ENCODE data around the gene CHRNA10.
"Not testable (repeated sequence)": the region's sequence is repeated elsewhere in the genome, so short reads cannot be mapped to it uniquely, and the experiment has no call there.

The CHRNA10 gene

DNA sequence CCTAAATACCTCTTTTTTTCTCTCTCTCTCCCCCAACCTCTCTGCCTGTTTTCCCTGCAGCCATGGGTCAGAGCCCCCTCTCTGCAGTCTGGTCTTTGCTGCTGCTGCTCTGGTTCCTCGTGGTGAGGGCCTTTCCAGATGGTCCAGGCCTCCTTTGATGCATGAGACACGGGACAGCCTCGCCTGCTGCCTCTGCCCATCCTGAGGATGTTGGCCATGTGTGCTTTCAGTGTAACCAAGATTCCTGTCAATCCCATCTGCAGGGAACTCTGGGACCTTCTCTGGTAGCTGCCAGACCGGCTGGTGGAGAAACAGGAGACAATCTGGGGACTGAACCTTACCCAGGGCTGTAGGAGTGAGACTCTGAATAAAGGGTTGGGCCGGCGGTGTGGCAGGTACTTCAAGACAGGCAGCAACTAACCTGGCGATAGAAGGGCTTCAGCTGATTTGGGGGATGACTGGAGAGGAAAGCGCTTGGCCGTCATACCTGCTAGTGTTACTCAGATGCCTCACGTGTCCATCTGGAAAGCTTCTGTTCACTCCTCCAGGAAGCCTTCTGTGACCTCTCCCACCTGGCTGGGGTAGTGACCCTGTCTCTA lies 7.1 kb downstream of the CHRNA10 start:
- no peak for DNase-seq

- DNase-seq: no peak
Measured at GRCh38 chr11:3662856-3663255, 8.3 kb downstream of the CHRNA10 start.

- no peak for DNase-seq
Measured at GRCh38 chr11:3660960-3661359, 10.2 kb downstream of the CHRNA10 start.

GRCh38 chr11:3659595-3660515 lies 11.3 kb downstream of the CHRNA10 start:
- DNase-seq: no peak

DNA sequence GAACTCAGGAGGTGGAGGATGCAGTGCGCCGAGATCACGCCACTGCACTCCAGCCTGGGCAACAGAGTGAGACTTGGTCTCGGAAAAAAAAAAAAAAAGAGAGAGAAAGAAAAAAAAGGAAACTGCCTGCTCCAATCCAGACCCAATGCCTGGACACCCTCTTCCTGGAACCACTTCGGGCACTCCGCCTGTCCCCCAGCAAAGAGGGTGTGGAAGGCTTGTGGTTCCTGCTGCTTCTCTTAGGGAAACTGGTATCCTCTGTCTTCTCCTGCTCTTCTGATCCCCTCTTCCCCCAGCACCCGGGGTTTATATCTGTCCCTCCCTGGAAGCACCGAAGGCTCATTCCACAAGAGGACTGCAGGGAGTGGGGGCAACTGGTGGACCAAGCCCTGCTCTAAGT lies 12.9 kb downstream of the CHRNA10 start:
- no peak for DNase-seq

GRCh38 chr11:3657331-3657730 lies 13.9 kb downstream of the CHRNA10 start:
- not testable (repeated sequence) for DNase-seq

DNA sequence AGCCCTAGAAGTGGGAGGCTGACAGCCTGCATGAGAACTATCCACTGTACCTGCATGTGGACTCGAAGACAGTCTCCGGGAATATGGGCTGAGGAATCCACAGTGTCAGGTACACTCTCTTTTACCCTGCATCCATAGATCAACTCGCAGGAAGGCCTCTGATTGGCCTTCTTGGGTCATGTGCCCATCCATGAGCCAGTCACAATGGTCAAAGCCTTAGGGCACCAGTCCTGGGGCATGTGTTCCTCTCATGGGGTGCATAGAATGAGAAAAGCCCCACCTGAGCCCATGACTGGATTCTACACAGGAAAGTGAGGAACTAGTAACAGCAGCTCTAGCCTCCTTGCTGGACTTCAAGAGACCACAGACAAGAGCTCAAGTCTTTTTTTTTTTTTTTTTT lies 15.6 kb downstream of the CHRNA10 start:
- no peak for DNase-seq

DNA sequence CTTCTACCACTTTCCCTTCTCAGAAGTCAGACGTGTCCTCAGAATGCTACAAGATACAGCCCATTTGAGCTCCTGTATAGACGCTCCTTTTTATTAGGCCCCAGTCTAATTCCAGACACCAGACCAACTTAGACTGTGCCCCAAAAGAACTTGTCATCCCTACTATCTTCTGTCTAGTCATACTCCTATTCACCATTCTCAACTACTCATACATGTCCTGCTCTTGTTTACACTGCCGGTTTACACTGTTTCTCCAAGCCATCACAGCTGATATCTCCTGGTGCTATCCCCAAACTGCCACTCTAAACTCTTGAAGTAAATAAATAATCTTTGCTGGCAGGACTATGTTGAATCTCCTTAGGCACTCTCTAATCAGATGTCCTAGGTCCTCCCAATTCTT lies 18.7 kb downstream of the CHRNA10 start:
- DNase-seq: not testable (repeated sequence)

- DNase-seq: not testable (repeated sequence)
Measured at GRCh38 chr11:3649374-3649773, 21.8 kb downstream of the CHRNA10 start.

DNA sequence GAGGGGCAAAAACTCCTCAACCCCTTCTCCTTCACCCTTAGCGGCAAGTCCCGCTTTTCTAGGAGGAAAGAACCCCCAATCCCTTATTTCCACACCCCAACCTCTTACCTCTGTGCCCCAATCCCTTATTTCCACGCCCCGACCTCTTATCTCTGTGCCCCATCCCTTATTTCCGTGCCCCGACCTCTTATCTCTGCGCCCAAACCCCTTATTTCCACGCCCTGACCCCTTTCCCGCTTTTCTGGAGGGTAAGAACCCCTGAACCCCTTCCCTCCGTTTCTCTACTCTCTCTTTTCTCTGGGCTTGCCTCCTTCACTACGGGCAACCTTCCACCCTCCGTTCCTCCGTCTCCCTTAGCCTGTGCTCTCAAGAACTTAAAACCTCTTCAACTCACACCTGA lies 22.3 kb downstream of the CHRNA10 start:
- DNase-seq: not testable (repeated sequence)

DNA sequence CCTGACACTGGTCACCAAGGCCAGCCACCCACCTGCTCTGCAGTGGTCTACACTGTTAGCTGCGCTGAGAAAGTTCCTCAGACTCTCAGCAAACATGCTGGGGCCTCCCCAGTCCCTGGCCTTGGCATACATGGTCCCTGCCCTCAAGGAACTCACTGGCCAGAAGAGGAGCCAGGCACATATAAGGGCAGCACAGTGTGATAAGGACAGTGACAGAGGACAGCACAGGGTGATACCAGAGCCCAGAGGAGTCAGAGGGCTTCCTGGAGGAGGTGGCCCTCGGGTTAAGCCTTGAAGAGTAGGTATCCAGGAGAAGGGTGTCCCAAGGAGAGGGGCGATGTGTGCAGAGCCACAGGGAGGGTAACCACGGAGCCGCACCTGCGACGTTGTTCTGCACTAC lies 25.6 kb downstream of the CHRNA10 start:
- no peak for DNase-seq

GRCh38 chr11:3644817-3645235 lies 26.4 kb downstream of the CHRNA10 start, which contains the start of gene ART1:
TSS of gene ART1 (plus strand) at chr11:3645128. CDS start at chr11:3659214, 14,086 bp downstream.
- DNase-seq: no peak

DNA sequence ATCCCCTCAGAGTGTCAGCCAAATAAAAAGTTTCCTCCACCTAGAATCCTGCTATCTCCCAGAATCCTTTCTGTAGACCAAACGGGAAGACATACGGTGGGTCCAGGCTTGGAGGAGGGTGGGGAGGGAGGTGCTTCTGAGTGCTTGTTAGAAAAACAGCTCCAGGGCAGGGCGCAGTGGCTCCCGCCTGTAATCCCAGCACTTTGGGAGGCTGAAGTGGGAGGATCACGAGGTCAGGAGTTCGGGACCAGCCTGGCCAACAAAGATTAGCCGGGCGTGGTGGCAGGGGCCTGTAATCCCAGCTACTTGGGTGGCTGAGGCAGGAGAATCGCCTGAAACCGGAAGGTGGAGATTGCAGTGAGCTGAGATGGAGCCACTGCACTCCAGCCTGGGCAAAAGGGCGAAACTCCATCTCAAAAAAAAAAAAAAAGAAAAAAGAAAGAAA lies 28.1 kb downstream of the CHRNA10 start:
- DNase-seq: not testable (repeated sequence)

GRCh38 chr11:3642071-3642951 lies 28.9 kb downstream of the CHRNA10 start:
- DNase-seq: peak; percentile 82

GRCh38 chr11:3641701-3642070 lies 29.5 kb downstream of the CHRNA10 start, which contains the start of gene ART5:
TSS of gene ART5 (minus strand) at chr11:3641992. CDS start at chr11:3641862, 130 bp downstream.
- DNase-seq: no peak

DNA sequence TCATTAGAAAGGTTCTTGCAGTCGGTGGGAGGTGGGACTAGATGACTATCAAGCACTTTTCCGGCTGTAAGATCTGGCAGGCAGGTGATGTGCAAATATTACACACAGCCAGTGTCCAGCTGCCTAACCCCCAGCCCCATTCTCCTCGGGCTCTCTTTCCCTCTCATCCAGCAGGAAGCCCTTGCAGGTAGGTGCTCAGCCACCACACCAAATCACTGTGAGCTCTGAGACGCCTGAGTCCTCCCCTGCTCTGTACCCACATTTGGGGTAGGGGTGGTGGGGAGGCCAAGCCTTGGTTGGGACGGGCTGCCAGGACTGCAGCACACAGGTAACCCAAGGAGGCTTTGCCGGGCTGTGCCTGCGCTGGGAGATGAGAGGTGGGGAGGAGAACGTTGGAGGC lies 30.0 kb downstream of the CHRNA10 start:
- no peak for DNase-seq

DNA sequence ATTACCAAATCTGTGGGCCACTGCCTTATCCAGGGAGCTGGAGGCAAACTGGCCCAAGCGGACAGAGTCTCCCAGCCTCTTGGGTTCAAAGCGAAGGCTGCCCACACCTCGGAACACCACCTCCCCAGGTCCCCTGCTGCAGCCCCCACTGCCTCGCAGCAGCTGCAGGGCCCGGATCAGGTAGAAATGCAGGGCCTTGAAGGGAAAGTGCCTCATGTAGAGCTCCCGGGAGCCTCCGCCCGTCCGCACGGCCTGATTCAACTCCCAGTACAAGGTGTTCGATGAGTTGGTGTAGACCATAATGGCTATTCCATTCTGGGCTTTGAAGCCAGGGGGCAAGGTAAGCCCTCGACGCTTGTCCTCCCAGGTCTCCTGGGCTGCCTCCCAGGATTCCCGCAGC lies 31.3 kb downstream of the CHRNA10 start:
- no peak for DNase-seq

DNA sequence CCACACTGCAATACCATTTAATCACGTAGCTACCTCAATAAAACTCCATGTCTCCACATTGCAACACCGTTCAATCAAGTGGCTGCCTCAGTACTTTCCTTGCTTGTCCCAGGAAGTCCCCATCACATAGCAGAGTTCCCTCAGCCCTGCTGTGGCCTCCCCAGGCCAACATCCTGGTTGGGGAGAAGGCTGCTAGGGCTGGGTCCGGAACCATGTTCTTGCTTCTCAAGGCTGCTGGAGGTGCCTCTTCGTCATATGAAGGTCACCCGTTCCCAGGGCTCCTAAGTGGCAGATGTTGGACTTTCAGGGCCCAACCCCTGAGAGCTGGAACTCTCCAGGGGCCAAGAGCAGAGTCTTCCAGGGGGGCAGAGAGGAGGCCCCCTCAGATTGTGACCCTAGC lies 32.7 kb downstream of the CHRNA10 start:
- DNase-seq: no peak

DNA sequence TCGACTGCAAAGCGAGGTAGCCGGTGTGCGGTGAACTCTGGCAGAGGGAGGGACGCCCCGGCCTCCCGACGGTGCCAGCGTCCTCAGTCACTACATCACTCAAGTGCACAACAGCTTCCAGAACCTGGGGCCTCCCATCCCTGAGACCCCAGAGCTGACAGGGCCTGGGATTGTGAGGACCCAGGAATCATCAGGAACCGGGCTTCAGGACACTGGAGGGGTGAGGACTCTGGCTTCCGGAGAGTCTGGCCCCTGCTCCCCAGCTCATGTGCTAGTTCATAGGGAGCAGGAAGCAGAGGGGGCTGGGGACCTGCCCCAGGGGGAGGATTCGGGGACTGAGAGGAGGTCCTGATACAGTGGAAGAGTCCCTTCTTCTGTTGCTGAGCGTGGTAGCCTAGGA lies 34.0 kb downstream of the CHRNA10 start:
- DNase-seq: no peak

DNA sequence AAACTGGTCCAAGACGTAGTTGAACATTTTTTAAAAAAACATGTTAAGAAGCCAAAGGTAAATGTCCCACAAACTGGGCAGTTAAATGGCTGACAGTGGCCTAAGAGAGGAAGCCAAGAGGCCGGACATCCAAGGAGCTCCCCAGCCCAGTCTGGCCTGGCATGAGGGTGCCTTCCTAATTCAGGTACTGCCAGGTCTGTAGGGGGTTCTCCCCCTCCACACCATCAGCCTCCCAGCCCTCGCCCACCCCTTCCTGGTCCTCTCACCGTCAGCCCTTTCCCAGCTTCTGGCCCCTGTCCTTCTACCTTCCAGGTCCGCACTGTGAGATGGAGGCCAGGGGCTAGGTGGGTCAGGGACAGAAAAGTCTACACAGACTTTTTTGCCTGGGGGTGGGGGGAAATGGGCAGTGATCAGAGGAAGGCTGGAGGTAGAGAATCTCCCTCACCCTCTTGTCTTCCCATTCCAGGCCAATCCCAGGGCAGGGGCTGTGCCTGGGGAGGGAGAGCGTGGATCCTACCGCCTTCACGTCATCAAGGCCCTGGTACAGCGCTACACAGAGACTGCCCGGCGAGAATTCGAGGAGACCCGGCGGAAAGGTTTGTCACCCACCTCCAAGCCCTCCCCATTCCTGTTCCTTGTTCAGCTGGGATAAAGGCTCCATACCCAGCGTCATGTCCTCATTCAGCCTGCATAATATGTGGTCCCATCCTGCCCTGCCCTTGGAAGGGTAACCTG lies 35.4 kb downstream of the CHRNA10 start:
- no peak for DNase-seq

DNA sequence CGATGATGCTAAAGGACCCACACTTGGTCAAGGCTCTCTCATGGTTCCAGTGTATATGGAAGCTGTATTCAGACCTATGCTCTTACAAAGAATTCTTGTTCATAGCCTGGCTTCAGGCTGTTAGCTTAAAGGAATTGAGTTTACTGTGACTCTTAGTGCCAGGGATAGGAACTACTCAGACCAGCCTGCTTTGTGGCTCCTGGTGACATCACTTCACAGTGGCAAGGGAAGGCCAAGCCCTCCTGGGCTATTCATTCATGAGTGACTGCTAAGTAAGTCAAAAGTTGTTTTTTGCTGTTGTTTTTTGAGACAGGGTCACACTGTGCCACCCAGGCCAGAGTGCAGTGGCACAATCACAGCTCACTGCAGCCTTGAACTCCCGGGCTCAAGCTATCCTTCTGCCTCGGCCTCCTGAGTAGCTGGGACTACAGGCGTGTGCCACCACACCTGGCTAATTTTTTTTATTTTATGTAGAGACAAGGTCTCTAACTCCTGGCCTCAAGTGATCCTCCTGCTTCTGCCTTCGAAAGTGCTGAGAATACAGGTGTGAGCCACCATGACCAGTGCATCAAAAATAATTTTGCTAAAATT lies 39.0 kb downstream of the CHRNA10 start:
- DNase-seq: no peak

GRCh38 chr11:3631331-3631730 lies 39.9 kb downstream of the CHRNA10 start:
- DNase-seq: no peak

All from CD4-positive, alpha-beta T cell treated with Interleukin-17A for 4 hours (primary cell).